HK-2 (cell line): ENCODE results near the gene PCAT7.

ENCODE experiments used
- DNase-seq: peaks from one replicate; pipeline ENCODE4 v3.0.0-alpha.2; 2018; ENCODE audit not compliant: unreplicated experiment

PCAT7 gene

DNA sequence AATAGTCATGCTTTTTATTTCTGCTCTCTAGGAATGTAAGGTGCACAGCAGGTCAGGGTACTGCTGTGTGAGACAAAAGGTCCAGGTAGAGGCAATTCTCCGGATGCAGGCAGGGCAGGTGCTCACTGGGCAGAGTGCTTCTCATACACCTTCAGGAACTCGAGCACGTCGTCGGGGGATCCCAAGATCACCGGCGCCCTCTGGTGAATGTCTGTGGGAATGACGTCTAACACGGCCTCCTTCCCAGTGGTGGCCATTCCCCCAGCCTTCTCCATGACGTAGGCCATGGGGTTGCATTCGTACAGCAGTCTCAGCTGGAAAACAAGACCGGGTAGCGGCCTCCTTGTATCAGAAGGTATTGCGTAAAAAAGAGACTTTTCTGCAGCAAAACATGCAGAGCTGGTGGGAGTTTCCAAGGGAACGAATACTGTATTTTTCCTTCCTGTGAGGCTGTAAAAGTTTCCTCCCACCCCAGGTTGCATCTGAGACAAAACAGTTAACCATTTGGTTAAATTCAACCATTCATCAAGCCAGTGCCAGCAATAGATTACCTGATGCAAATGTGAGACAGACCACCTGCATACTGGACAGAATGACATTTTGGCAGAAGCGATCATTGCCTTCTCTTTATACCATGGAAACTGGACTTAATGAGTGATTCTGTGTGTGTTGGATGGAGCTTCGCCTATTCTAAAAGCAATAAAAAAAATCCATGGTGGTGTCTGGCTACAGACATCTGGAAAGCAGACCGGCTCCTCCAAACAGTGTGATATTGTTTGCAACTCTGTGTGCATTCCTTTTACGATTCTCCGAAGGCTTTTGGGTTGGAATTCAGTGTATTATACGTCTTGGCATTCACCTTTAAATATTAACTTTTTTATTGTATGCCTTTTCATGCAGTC is 48.6 kb downstream of the PCAT7 start:
- DNase-seq = peak; percentile 67

DNA sequence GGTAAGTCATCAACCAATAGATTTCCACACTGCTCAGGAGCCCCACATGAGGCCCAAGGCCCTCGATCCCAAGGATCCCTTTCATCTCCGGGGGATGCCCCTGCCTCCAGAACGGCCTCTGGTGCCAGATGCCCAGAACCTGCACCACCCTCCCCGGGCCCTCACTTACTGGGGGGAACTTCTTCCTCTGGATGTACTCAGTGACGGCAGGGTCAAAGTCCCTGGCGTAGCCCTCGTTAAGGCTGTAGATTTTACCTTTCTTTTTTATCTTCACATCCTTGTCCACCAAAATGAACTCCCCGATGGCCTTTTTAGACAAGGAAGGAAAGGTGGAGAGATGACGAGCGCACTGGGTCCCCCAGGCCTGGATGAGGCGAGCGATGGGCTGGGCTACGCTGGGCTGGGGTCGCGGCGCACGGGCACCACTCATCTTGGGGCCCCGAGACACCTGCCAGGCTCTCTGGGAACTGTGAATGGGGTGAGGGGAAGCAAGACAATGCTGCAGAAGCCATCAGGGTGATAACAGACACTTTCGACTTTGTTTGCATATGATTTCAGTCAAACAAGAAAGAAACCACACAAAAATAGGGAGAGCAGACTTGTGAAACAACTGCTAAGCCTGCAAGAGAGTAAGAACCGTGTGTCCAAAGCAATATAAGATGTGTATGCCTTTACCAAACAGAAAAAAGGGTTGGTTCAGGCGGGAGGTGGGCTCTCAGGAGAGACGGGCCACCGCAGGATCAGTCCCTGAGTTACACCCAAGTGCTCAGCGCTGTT is 52.0 kb downstream of the PCAT7 start:
- DNase-seq = no peak

DNA sequence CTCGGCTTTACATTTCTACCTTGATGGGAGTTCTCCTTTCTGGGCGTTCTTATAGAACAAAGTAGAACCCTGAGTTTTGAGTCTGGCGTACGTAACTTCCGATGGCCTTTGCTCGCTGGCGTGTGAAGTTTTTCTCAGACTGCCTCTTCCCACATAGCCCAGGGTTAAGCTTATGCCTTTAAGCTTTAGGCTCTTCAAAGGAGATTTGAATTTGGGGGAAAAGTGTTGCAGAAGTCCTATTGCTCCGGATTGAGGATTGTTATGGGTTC is 52.5 kb downstream of the PCAT7 start:
- no peak for DNase-seq

DNA sequence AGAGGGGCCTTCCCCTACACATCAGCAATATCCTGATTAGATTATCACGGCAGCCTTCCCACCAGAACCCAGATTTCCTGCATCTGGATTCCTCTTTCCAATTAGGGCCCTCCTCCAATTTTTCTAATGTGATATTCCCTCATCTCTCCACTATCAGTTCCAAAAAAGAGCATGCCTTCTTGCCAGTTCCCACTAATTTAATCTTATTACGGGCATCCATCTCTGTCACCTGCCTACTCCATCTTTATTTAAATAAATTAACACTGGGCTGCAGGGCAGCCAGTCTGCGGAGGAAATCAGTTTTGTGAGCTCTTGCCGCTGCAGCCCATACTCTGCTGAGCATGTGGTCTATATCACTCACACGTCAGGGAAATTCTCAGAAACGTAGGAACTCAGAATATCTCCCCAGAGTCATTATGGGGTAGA is 55.3 kb downstream of the PCAT7 start:
- DNase-seq = no peak

DNA sequence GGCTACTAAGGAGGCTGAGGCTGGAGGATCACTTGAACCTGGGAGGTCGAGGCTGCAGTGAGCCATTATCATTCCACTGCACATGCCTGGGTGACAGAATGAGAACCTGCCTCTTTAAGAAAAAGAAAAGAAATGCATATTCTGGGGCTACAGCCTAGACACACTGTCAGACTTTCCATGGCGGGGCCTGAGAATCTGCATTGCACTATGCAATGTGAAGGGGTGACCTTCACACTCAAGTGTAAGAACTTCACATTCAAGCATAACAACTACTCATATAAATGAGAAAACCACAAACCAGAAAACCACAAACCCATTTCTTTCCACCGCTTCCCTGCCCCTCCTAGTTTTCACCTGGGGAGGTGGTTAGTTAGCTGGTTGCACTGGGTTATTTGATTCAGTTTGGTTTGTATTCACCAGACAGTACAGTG is 56.8 kb downstream of the PCAT7 start:
- DNase-seq = no peak

DNA sequence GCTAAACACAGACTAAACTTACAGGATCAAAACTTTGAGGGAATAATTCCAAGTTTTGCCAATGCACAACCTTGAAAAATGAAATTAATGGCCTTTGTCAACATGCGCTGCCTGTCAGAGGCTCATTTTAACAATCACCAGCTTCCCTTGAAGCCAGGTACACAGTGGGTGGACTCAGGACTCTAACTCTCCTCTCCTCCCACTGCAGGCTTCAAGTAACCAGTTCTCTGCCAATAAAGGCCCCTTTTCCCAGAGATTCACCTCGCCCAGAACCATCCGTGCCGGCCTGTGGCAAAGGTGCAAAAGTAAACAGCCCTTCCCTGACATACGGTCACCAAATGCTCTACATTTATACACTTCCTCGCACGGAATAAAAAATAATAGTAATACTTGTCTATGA is 57.2 kb downstream of the PCAT7 start:
- DNase-seq = no peak

DNA sequence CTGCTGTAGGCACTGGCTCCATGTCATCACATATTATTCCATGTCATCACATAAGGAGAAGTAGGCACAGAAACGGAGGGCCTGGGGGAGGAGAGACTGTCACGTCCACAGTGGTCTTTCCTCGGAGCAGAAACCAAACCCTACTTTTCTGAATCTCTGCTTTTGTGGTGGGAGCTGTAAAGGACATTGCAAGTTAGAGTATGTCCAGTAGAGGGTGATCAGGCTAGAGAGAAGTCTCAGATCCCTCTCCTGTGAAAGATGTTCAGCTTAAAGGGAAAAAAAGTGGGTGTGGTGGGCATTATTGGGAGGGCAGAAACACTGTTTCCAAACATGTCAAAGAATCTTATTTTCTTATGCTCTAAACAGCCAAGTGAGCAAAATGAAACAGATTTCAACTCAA is 58.1 kb downstream of the PCAT7 start:
- DNase-seq = no peak

DNA sequence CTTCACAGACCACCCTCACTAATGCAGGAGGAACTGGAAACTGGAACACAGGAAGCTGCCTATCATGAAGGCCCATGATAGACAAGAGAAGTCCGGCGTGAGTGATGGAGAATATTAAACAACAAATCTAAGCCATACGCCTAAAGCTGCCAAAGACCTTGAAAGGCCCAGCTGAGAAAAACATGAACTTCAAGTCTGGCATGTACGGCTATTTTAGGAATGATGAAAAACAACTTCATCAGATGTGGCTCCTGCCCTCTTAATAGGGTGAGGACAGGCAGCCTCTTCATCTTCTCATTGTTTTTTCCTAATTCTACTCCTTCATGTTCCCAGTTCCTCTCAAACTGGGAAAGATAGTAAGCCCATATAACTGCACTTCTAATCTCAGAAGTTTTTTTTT is 64.1 kb downstream of the PCAT7 start:
- DNase-seq = no peak
